Vagina (tissue), 2 donors: ENCODE measurements around the gene PARD3.

Source experiments
- CTCF ChIP-seq, 3 experiments: fragments of 450-650 bp in 2 of 3; fragments of 200-600 bp in 1 of 3; sonication (generic) in 1 of 3; IDR thresholded peaks; one replicate each; pipeline ENCODE4 v1.5.1; 2017 to 2019; ENCODE audit warnings: antibody characterized with exemption in 3 of 3, mild to moderate bottlenecking in 2 of 3, moderate library complexity in 2 of 3
- POLR2A ChIP-seq, 2 donors: fragments of 450-650 bp; IDR thresholded peaks; one replicate each; pipeline ENCODE4 v1.6.1; 2017; ENCODE audit warnings: antibody characterized with exemption in 2 of 2, mild to moderate bottlenecking in 2 of 2, moderate library complexity in 2 of 2
- POLR2AphosphoS5 ChIP-seq, 2 donors: sonication (generic); formaldehyde crosslinking; IDR thresholded peaks; one replicate each; pipeline ENCODE4 v1.9.0; 2017; ENCODE audit warnings: antibody characterized with exemption in 2 of 2, mild to moderate bottlenecking in 2 of 2, low read depth in 1 of 2; ENCODE audit not compliant: insufficient read depth in 1 of 2

- no peak for TF ChIP-seq CTCF (IDR thresholded peaks at IDR 0.05)
- TF ChIP-seq POLR2A (IDR thresholded peaks at IDR 0.05): no peak
- TF ChIP-seq POLR2AphosphoS5 (IDR thresholded peaks at IDR 0.05; ENCODE audit: insufficient read depth in 1 of 2, low read depth in 1 of 2): no peak
These were observed 690.5 kb downstream of the PARD3 start for GRCh38 chr10:34124522-34125035.
